Stimulated activated CD4-positive, alpha-beta T cell treated with anti-CD3 and anti-CD28 coated beads, TNF-alpha, amount 100 ng/mL, for 48 hours (primary cell): ENCODE data around the gene RASL10A.

ENCODE experiments used
- DNase-seq, 3 donors: peaks; one replicate each; pipeline ENCODE4 v3.0.0-alpha.2; 2020; ENCODE audit warnings: low read depth in 3 of 3

Gene RASL10A

DNA sequence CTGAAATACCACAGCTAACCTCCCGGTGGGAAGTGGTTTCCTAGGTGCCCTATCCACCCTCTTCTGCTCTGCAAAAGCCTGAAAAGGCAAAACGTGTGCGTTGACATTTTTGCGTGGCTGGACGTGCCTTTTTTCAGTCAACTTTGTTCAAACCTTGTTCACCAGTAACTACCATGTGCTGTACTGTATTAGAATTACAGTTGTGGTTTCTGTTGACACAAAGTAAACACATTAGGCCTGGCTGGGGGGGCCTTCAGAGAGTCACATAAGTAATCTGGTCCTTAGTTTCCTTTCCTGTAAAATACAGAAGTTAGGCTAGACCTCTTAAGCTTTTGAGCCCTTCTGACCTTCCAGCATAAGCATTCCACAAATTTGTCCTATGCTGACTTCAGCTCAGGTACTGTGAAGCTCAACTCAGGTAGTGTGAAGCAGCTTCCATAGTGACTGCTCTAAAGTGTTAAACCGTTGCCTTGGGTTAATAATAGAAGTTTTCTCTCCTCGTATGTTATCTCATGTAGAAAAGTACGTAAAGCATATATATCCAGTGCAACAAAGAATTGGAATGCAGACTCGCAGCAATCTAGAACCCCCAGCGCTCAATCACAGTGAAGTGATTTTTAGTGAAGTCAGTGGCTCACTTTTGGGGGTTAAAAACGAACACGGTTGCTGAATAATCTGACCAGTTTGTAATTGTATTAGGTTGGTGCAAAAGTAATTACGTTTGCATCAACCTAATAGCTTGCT, 45.6 kb downstream of the RASL10A start:
- DNase-seq: no peak

- no peak for DNase-seq
These were observed 46.3 kb downstream of the RASL10A start for GRCh38 chr22:29269230-29269604.

DNA sequence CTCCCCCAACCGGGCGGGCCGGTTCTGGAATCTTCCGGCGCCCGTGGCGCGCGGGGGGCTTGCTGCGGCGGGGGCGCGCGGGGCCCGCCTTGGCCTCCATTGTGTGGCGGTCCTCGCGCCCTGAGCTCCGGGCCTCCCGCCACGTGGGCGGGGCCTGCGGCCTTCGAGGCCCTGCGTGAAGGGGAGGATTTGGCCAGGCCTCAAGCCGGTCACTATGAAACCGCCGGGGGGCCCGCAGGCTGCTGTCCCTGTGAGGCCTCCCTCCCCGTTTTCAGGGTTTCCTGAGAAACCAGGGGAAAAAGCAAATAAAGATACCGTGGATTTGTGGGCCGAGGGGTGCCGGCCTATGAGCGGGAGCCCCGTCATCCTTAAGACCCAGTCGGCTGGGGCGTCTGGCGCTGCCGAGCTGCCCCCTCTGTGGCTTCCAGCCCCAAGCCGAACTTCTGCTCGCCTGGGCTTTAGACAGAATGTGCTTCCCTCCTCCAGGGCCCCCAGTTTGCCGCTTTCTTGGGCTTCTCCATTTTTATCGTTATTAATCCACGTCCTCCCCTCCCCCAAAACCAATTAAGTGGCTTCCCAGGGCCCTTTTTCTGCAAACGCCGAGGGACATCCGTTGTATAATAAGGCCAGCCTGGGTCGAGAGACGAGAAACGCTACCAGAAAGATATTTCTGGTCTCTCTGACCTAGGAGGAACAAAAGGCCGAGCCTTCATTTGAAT, 46.8 kb downstream of the RASL10A start:
- DNase-seq: no peak

DNA sequence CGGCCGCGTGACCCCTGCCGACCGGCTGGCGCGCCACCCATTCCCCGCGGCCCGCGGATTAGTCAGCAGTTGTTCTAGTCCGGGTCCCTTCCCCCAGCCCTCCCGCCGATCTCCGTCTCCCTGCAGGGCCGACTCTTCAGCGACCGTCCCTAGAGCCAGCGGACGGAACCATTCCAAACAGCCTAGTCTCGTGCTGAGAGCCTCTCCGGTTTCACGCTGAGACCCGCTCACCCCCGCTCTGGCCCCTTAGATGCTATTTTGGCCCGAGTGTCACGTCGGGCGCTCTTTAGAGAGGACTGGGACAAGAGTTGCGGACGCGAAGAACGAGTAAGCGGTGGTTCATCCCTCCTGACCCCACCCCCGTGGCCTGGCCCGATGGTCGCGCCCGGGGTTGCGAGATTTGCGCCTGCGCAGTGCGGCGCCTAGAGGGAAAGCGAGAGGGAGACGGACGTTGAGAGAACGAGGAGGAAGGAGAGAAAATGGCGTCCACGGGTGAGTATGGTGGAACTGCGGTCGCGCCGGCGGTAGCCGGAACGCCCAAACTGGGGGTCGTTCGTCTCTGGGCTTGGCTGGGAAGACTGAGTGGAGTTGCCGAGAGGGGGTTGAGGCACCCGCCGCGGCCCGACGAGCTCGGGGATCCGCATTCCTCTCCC, 47.5 kb downstream of the RASL10A start, which contains the start of the genes EWSR1 and RHBDD3:
Gene EWSR1 (plus strand): TSS at position 411 of the 653 bp plus-strand sequence. CDS start 69 bp downstream, at position 480.
Gene RHBDD3 (minus strand): TSS at position 124 of the 653 bp plus-strand sequence. CDS start 2,355 bp downstream, outside the sequence.
- peak; percentile 91 to 95 (median 92) for DNase-seq

- no peak for DNase-seq
These were observed 48.0 kb downstream of the RASL10A start for GRCh38 chr22:29267462-29267857.

DNA sequence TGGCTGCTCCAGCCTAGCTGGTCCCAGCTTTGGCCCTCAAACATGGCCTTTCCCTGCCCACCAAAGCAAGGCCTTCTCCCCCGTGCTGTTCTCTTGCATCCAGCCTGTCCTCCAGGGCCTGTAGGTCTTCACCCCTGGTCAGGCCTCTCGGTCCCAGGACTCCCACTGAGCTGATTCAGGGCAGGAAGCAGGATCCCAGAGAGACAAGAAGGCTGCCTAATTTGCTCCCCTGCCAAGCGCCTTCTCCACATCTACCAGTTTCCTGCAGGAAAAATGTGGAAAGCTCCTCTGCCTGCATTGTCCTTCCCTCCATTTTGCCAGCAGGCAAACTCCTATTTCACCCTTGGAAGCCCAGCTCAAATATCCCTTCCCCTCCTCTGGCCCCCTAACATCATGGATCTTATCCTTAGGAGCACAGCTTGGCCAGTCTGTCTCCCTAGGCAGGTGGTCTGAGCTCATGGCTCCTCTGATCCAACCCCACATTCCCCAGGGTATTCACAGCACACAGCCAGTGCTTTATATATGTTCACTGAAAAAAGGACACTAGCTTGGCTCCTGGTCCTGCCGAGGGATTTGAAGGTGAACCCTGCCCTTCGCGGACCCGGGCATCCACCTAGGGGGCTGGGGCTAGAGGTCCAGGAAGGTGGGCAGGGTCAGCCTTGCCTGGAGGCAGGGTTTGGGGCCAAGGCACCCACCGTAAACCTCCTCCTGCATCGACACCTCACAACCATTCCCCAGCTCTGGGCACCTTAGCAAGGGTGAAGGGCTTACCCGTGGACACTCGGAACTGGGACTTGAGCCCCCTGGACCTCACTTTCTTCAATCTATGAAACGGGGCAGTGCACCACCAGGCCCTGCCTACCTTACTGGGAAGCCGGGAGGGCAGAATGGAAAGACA, 48.7 kb downstream of the RASL10A start:
- DNase-seq: no peak

GRCh38 chr22:29265929-29266328, 49.6 kb downstream of the RASL10A start:
- no peak for DNase-seq

DNA sequence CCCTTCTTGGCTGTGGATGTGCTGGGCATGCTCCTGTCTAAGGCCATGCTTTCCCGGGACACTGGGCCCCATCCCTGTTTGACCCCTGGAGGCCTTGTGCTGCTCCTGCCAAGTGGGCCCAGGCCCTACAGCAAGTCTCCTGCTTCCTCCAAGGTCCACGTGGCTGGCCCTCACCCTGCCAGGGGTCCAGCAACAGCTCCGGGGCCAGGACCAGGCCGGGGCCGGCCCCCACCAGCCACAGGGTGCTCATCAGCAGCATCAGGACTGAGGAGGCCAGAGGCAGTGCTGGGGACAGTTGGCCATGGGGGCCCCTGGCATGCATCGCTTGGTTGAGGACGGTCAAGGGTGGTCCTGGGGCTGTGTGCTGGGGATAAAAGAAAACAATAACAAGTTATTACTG, 50.2 kb downstream of the RASL10A start:
- no peak for DNase-seq

- DNase-seq: no peak
These were observed 51.7 kb downstream of the RASL10A start for GRCh38 chr22:29263791-29264276.
